ENCODE results near the gene STMN1. TPM values are rescaled to one million over a fixed set of nuclear protein-coding genes. Genes with fewer than 3 reads are reported as not detected.

The STMN1 gene
- total and polyA plus RNA-seq, 2 experiments from 2014 or later = 227 to 1,890 TPM

GRCh38 chr1:25929016-25929415 is 22.8 kb upstream of the STMN1 start (continued):
- no peak for TF ChIP-seq REST (IDR thresholded peaks at IDR 0.05; ENCODE audit: unreplicated experiment)
- TF ChIP-seq EZH2phosphoT487 (IDR thresholded peaks at IDR 0.05; ENCODE audit: unreplicated experiment) = no peak

GRCh38 chr1:25927521-25928265 is 21.5 kb upstream of the STMN1 start:
- Histone ChIP-seq H3K27me3 (ENCODE audit: insufficient read depth) (no peaks in the 10 kb centered on the region), H3K9me2 (ENCODE audit: insufficient read depth) (no peaks in the 10 kb centered on the region), H2AFZ (peak overlapping the region; percentile 98), H3K4me2 (peak overlapping the region; percentile 71), H3K4me3 (peak overlapping the region; percentile 25; the same call in 1 of the 2 replicates), H3K36me3 (ENCODE audit: insufficient read depth) (no peaks in the 10 kb centered on the region), H3K4me1 (ENCODE audit: insufficient read depth) (peaks cover 27% of the 10 kb centered on the region), H3K79me2 (replicated peaks; ENCODE audit: insufficient read depth) (no peaks in the 10 kb centered on the region), H3K27ac (ENCODE audit: low read depth) (no peak overlapping the region), H4K20me1 (replicated peaks; ENCODE audit: insufficient read depth) (no peaks in the 10 kb centered on the region), H3F3A (replicated peaks; ENCODE audit: low read depth) (peaks cover 8% of the 10 kb centered on the region)
- no peak overlapping the region; the same call in 2 of the 3 replicates for H3K4me3 Mint-ChIP-seq
- no peaks in the 10 kb centered on the region for H3K36me3 Mint-ChIP-seq (ENCODE audit: low read depth)
- no peaks in the 10 kb centered on the region for H3K9me3 Mint-ChIP-seq
- no peak overlapping the region for H3K27ac Mint-ChIP-seq
- H3K4me1 Mint-ChIP-seq = peaks cover 24% of the 10 kb centered on the region
- DNase-seq (ENCODE audit: low spot score) = peak; percentile 83
- H3K27me3 Mint-ChIP-seq (ENCODE audit: insufficient read depth, low read depth, poor library complexity) = peaks cover 4% of the 10 kb centered on the region
- peak; percentile 19 for ATAC-seq
- no peak for TF ChIP-seq CREB1 (CRISPR knock-in tag; IDR thresholded peaks at IDR 0.05; ENCODE audit: low read depth)
- TF ChIP-seq REST (IDR thresholded peaks at IDR 0.05; ENCODE audit: unreplicated experiment) = no peak
- TF ChIP-seq JUNB (IDR thresholded peaks at IDR 0.05; ENCODE audit: unreplicated experiment) = no peak
- no peak for TF ChIP-seq ZNF114 (CRISPR knock-in tag; IDR thresholded peaks at IDR 0.05)
- TF ChIP-seq EZH2 (IDR thresholded peaks at IDR 0.05; ENCODE audit: low read depth, unreplicated experiment) = no peak
- TF ChIP-seq NANOG (IDR thresholded peaks at IDR 0.05; ENCODE audit: borderline replicate concordance) = no peak
- no peak for TF ChIP-seq POLR2AphosphoS5 (IDR thresholded peaks at IDR 0.05; ENCODE audit: low read depth)
- TF ChIP-seq STAT1 (IDR thresholded peaks at IDR 0.05; ENCODE audit: unreplicated experiment) = no peak
- TF ChIP-seq ETS1 (IDR thresholded peaks at IDR 0.05) = no peak
- TF ChIP-seq EZH2phosphoT487 (IDR thresholded peaks at IDR 0.05; ENCODE audit: unreplicated experiment) = no peak
- TF ChIP-seq, protein P1, sequence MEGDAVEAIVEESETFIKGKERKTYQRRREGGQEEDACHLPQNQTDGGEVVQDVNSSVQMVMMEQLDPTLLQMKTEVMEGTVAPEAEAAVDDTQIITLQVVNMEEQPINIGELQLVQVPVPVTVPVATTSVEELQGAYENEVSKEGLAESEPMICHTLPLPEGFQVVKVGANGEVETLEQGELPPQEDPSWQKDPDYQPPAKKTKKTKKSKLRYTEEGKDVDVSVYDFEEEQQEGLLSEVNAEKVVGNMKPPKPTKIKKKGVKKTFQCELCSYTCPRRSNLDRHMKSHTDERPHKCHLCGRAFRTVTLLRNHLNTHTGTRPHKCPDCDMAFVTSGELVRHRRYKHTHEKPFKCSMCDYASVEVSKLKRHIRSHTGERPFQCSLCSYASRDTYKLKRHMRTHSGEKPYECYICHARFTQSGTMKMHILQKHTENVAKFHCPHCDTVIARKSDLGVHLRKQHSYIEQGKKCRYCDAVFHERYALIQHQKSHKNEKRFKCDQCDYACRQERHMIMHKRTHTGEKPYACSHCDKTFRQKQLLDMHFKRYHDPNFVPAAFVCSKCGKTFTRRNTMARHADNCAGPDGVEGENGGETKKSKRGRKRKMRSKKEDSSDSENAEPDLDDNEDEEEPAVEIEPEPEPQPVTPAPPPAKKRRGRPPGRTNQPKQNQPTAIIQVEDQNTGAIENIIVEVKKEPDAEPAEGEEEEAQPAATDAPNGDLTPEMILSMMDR (conservative IDR thresholded peaks at IDR 0.05; ENCODE audit: low read depth in 2 of 2) = no peak

All from GM23338 (cell line).